ENCODE results near the gene TREM2. TPM values are rescaled to one million over a fixed set of nuclear protein-coding genes. Genes with fewer than 3 reads are reported as not detected.

TREM2 gene
- total RNA-seq, 1 donor from 2014 or later, result not detected

DNA sequence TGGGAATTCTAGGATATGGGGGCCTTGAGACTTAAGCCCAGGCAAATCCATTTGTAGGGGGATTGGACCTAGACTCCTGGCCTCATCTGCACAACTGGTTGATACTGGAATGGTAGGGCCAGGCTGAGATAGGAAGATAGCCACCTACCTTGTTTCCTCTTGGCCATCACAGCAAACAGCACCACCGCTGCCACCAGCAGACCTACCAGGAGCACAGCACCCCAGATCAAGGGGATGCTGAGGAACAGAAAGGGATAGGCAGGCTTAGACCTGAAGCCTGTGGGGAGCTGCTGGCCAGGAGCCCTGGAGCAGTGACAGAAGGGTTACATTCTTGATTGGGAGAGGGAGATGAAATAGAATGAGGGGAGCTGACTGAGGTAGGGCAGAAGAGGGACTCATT, 12.2 kb downstream of the TREM2 start:
- Mint-ChIP-seq H3K4me1 (no peaks in the 10 kb centered on the region), H3K4me3 (no peak overlapping the region), H3K27ac (ENCODE audit: unreplicated experiment) (no peak overlapping the region), H3K36me3 (ENCODE audit: low read depth) (no peaks in the 10 kb centered on the region), H3K9me3 (no peaks in the 10 kb centered on the region), H3K27me3 (ENCODE audit: low read depth) (no peaks in the 10 kb centered on the region)
- TF ChIP-seq, protein P1, sequence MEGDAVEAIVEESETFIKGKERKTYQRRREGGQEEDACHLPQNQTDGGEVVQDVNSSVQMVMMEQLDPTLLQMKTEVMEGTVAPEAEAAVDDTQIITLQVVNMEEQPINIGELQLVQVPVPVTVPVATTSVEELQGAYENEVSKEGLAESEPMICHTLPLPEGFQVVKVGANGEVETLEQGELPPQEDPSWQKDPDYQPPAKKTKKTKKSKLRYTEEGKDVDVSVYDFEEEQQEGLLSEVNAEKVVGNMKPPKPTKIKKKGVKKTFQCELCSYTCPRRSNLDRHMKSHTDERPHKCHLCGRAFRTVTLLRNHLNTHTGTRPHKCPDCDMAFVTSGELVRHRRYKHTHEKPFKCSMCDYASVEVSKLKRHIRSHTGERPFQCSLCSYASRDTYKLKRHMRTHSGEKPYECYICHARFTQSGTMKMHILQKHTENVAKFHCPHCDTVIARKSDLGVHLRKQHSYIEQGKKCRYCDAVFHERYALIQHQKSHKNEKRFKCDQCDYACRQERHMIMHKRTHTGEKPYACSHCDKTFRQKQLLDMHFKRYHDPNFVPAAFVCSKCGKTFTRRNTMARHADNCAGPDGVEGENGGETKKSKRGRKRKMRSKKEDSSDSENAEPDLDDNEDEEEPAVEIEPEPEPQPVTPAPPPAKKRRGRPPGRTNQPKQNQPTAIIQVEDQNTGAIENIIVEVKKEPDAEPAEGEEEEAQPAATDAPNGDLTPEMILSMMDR (conservative IDR thresholded peaks at IDR 0.05), result no peak
- DNase-seq (ENCODE audit: low read depth, low spot score), result no peak

DNA sequence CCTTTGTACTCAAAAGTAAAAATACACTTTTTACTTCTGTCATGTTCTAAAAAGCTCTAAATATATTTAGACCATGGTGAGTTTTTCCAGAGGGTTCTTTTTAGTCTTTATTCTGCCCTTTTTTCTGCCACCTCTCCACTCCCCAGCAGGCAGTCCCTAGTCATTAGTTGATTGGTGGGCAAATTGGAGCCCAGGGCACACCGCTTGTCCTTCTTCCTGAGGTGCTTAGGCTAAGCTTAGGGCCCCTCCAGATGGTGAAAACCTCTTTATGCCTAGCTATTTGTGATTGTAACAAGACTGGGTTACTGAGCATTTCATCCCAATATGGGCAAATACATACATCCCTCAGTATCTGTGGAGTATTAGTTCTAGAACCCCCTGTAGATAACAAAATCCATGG, 15.0 kb downstream of the TREM2 start:
- no peaks in the 10 kb centered on the region for H3K4me1 Mint-ChIP-seq
- H3K9me3 Mint-ChIP-seq, result no peaks in the 10 kb centered on the region
- no peak overlapping the region for H3K4me3 Mint-ChIP-seq
- H3K27ac Mint-ChIP-seq (ENCODE audit: unreplicated experiment), result no peak overlapping the region
- no peaks in the 10 kb centered on the region for H3K27me3 Mint-ChIP-seq (ENCODE audit: low read depth)
- no peaks in the 10 kb centered on the region for H3K36me3 Mint-ChIP-seq (ENCODE audit: low read depth)
- DNase-seq (ENCODE audit: low read depth, low spot score), result no peak
- TF ChIP-seq, protein P1 (conservative IDR thresholded peaks at IDR 0.05), result no peak

DNA sequence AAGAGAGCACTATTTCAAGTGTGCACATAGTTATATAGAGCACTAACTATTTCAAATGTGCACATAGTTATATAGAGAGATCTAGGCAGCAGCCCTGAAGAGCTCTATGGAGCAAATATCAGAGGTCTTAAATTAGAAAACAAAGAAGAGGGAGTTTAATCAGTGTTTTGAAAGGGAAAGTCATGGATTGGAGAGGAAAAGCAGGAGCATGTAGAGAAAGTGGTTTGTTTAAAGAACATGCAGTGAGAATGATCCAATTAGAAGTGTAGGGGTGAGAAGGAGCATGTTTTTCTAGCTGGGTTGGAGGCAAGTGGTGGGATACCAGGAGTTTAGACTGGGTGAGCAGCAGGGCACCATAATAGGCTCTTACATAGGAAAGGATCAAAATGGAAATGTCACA, 26.0 kb downstream of the TREM2 start:
- H3K36me3 Mint-ChIP-seq (ENCODE audit: low read depth), result no peaks in the 10 kb centered on the region
- H3K27ac Mint-ChIP-seq (ENCODE audit: unreplicated experiment), result no peak overlapping the region
- no peak overlapping the region for H3K4me3 Mint-ChIP-seq
- TF ChIP-seq, protein P1 (conservative IDR thresholded peaks at IDR 0.05), result no peak
- H3K4me1 Mint-ChIP-seq, result peaks cover 12% of the 10 kb centered on the region
- no peaks in the 10 kb centered on the region for H3K9me3 Mint-ChIP-seq
- no peaks in the 10 kb centered on the region for H3K27me3 Mint-ChIP-seq (ENCODE audit: low read depth)
- DNase-seq (ENCODE audit: low read depth, low spot score), result no peak

DNA sequence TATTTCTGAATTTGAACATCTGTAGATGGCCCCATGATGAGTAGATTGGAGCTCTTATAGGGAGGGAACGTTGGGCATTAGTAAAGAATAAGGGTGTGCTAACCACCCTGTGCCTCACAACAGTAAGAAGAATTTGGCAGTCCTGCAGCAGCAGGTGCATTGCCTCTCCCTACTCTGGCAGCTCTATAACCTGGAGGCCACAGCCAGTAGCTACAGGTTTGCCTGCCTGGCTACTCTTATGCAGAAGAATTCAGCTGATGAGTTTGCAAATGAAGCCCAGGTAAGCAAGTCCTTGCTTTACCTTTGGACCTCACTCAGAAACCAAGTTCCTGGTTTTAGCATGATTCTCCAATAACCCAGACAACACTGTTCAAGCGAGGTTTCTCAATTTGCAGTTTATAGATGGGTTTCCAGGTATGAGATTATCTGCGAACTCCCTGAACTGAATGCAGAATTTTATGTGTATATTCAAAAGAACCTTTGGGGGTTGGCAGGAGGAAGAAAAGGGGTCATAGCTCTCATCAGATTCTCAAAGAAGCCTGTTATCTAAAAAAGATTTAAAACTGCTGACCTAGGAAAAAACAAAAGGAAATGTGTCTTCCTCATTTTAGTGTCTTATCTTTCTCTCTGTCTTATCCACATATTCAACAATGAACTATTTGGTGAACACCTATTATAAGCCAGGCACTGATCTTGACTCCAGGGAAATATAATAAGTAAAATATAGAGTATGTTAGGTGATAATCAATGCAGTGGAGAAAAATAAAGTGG, 27.7 kb downstream of the TREM2 start:
- peaks cover 9% of the 10 kb centered on the region for H3K4me1 Mint-ChIP-seq
- no peak overlapping the region for H3K4me3 Mint-ChIP-seq
- H3K27me3 Mint-ChIP-seq (ENCODE audit: low read depth), result no peaks in the 10 kb centered on the region
- no peak for DNase-seq (ENCODE audit: low read depth, low spot score)
- TF ChIP-seq, protein P1 (conservative IDR thresholded peaks at IDR 0.05), result no peak
- no peaks in the 10 kb centered on the region for H3K9me3 Mint-ChIP-seq
- no peak overlapping the region for H3K27ac Mint-ChIP-seq (ENCODE audit: unreplicated experiment)
- no peaks in the 10 kb centered on the region for H3K36me3 Mint-ChIP-seq (ENCODE audit: low read depth)

DNA sequence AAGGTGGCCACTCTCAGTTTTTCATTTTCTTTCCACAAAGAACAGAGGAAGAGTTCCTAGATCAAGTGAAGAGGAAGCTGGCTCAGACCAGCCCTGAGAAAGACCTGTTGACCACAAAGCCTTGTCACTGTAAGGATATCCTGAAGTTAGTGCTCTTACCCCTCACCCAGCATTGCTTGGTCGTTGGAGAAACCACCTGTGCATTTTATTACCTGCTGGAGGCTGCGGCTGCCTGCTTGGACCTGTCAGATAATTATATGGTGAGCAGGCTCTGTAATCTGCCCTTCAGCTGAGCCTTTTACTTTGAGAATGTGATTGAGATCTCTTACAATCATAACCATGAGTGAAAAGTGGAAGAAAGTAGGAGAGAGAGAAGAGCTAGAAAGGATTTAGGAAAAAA, 30.7 kb downstream of the TREM2 start:
- no peaks in the 10 kb centered on the region for H3K4me1 Mint-ChIP-seq
- no peak overlapping the region for H3K4me3 Mint-ChIP-seq
- TF ChIP-seq, protein P1 (conservative IDR thresholded peaks at IDR 0.05), result no peak

More for the DNA sequence above, 30.7 kb downstream of the TREM2 start:
- DNase-seq (ENCODE audit: low read depth, low spot score), result no peak
- no peaks in the 10 kb centered on the region for H3K36me3 Mint-ChIP-seq (ENCODE audit: low read depth)
- no peak overlapping the region for H3K27ac Mint-ChIP-seq (ENCODE audit: unreplicated experiment)
- no peaks in the 10 kb centered on the region for H3K9me3 Mint-ChIP-seq
- H3K27me3 Mint-ChIP-seq (ENCODE audit: low read depth), result no peaks in the 10 kb centered on the region
